K562 (cell line): ENCODE measurements around the gene ST6GALNAC2. TPM values are rescaled to one million over a fixed set of nuclear protein-coding genes. Genes with fewer than 3 reads are reported as not detected.

ENCODE experiments used
- ATF3 ChIP-seq, 2 experiments: fragments of 450-650 bp in 1 of 2; sonication (generic) in 1 of 2; formaldehyde crosslinking in 1 of 2; IDR thresholded peaks in 1 of 2; conservative IDR thresholded peaks in 1 of 2; 2 replicates each; pipeline versions ENCODE4 v1.6.1 to v1.8.1; 2016 to 2023; ENCODE audit warnings: mild to moderate bottlenecking in 2 of 2, moderate library complexity in 2 of 2, inconsistent platforms in 1 of 2, missing genetic modification reagents in 1 of 2
- CCAR2 ChIP-seq: fragments of 200-400 bp; formaldehyde crosslinking; IDR thresholded peaks from 2 replicates; pipeline ENCODE4 v1.6.1; 2017; ENCODE audit warnings: mild to moderate bottlenecking, low read depth, low read length
- CUX1 ChIP-seq: fragments of 200-800 bp; sonication (Bioruptor generic); IDR thresholded peaks from 2 replicates; pipeline ENCODE4 v1.6.1; 2016; ENCODE audit warnings: missing genetic modification characterization, missing compliant biosample characterization
- E2F6 ChIP-seq, 2 experiments: IDR thresholded peaks; 2 replicates each; pipeline ENCODE4 v1.6.1; 2011; ENCODE audit warnings: borderline replicate concordance in 1 of 2, control low read depth in 1 of 2, low read depth in 1 of 2, low read length in 1 of 2, mild to moderate bottlenecking in 1 of 2, mixed read lengths in 1 of 2, moderate library complexity in 1 of 2; ENCODE audit not compliant: insufficient read depth in 1 of 2, insufficient read length in 1 of 2, poor library complexity in 1 of 2, severe bottlenecking in 1 of 2; ENCODE audit errors: extremely low read depth in 1 of 2
- MIER1 ChIP-seq: fragments of 450-650 bp; IDR thresholded peaks from 2 replicates; pipeline ENCODE4 v1.6.1; 2016; ENCODE audit warnings: antibody characterized with exemption, mild to moderate bottlenecking, low read depth
- RBFOX2 ChIP-seq: fragments of 200-400 bp; formaldehyde crosslinking; IDR thresholded peaks from 2 replicates; pipeline ENCODE4 v1.6.1; 2017; ENCODE audit warnings: low read depth, mild to moderate bottlenecking, low read length, moderate library complexity
- SREBF1 ChIP-seq: fragments of 150-350 bp; IDR thresholded peaks from 2 replicates; pipeline ENCODE4 v1.6.1; 2014; ENCODE audit warnings: antibody characterized with exemption, low read depth, low read length, borderline replicate concordance
- TBP ChIP-seq: optimal IDR thresholded peaks from 2 replicates; pipeline ENCODE3; 2011; ENCODE audit warnings: low read depth, low read length, improper control_type of control experiment
- ZC3H11A ChIP-seq: IDR thresholded peaks from 2 replicates; pipeline ENCODE4 v1.6.1; 2012; ENCODE audit warnings: low read depth, low read length, improper control_type of control experiment
- ZNF165 ChIP-seq: fragments of 250-450 bp; sonication (Bioruptor Pico); IDR thresholded peaks from 2 replicates; pipeline ENCODE4 v1.4.0; 2020; ENCODE audit warnings: borderline replicate concordance
- polyA plus RNA-seq, 8 experiments: library from polyadenylated mRNA; depleted of rRNA in 4 of 8; stranded (reverse) in 5 of 8; unstranded in 3 of 8; fragments of >200 nt; fragmentation: Nextera tagmentation in 2 of 8; fragmentation: Illumina TruSeq in 1 of 8; extraction: Ambion mirVana in 2 of 8; extraction: Trizol in 1 of 8; gene quantifications; 2 replicates each; pipeline versions ENCODE4 v1.2.1 to v1.2.3, GENCODE V29; 2011 to 2014; ENCODE audit warnings: inconsistent platforms in 1 of 8, missing spikeins in 1 of 8
- total RNA-seq, 7 experiments: library from RNA; depleted of rRNA in 6 of 7; stranded (reverse); fragments of >200 nt in 6 of 7; fragmentation: Illumina TruSeq in 2 of 7; extraction: Trizol in 2 of 7; gene quantifications; 2 replicates each; pipeline versions ENCODE4 v1.2.1 to v1.2.3, GENCODE V29; 2011 to 2021; ENCODE audit warnings: low replicate concordance in 1 of 7

ST6GALNAC2 gene
- total and polyA plus RNA-seq, 9 of the 15 experiments (the other 6 are each of a cell fraction or from before 2014, with no cell fraction given), result 0.18 TPM; not detected in 8

- TF ChIP-seq CUX1 (CRISPR knock-in tag) (peak; percentile 29; the same call in 1 of the 2 replicates), MIER1 (no peak), CCAR2 (no peak), ZNF165 (CRISPR knock-in tag) (no peak), SREBF1 (no peak), TBP (no peak), RBFOX2 (peak; percentile 53), ATF3 (IDR thresholded peaks at IDR 0.05) (no peak), ATF3 (CRISPR knock-in tag; conservative IDR thresholded peaks at IDR 0.05) (no peak), E2F6 (IDR thresholded peaks at IDR 0.05; ENCODE audit: borderline replicate concordance in 1 of 2, extremely low read depth in 1 of 2, insufficient read depth in 1 of 2, insufficient read length in 1 of 2, low read depth in 1 of 2, low read length in 1 of 2, poor library complexity in 1 of 2, severe bottlenecking in 1 of 2) (peak in 1 of 2 experiments; percentile 38), ZC3H11A (no peak)
These were observed 55.5 kb downstream of the ST6GALNAC2 start (continued) for GRCh38 chr17:76530095-76530723.
